Thoracic aorta (tissue), 2 donors: Measurements from ENCODE around the gene CDCA3. TPM values are rescaled to one million over a fixed set of nuclear protein-coding genes. Genes with fewer than 3 reads are reported as not detected.
A peak's percentile ranks its signal among the peaks of the same experiment; 100 is the strongest.
"Not testable (repeated sequence)": the region's sequence is repeated elsewhere in the genome, so short reads cannot be mapped to it uniquely, and the experiment has no call there.

Experiments used
- ATAC-seq: fragments of 150-250 bp; one replicate; pipeline ENCODE4 v1.8.0; 2017; ENCODE audit warnings: low read depth; ENCODE audit not compliant: insufficient number of reproducible peaks, low FRiP score
- DNase-seq: peaks from one replicate; pipeline ENCODE4 v3.0.0-alpha.2; 2020; ENCODE audit warnings: low spot score
- H3K27ac ChIP-seq, 2 donors: fragments of 200-600 bp; sonication (generic); 1 replicate in 1 of 2; 2 replicates in 1 of 2; pipeline ENCODE4 v1.5.1; 2016; ENCODE audit warnings: mild to moderate bottlenecking in 2 of 2, moderate library complexity in 2 of 2
- H3K27me3 ChIP-seq: fragments of 200-600 bp; sonication (generic); replicated peaks from 2 replicates; pipeline ENCODE4 v1.6.0; 2016; ENCODE audit warnings: mild to moderate bottlenecking; ENCODE audit not compliant: insufficient read depth
- H3K36me3 ChIP-seq: fragments of 200-600 bp; sonication (generic); one replicate; pipeline ENCODE4 v1.5.1; 2016
- H3K4me1 ChIP-seq, 2 donors: fragments of 200-600 bp; sonication (generic); 1 replicate in 1 of 2; 2 replicates in 1 of 2; pipeline versions ENCODE4 v1.5.1 to v1.6.0; 2016; ENCODE audit warnings: low read depth in 2 of 2, mild to moderate bottlenecking in 1 of 2; ENCODE audit not compliant: control insufficient read depth in 1 of 2
- H3K4me3 ChIP-seq: fragments of 200-600 bp; sonication (generic); 2 replicates; pipeline ENCODE4 v1.5.1; 2016; ENCODE audit warnings: mild to moderate bottlenecking
- H3K9me3 ChIP-seq: fragments of 200-600 bp; sonication (generic); 2 replicates; pipeline ENCODE4 v1.5.1; 2016
- CTCF ChIP-seq: fragments of 200-600 bp; sonication (generic); IDR thresholded peaks from one replicate; pipeline ENCODE4 v1.5.1; 2019; ENCODE audit warnings: antibody characterized with exemption
- total RNA-seq, 2 donors: library from RNA; depleted of rRNA; stranded (reverse); fragments of >200 nt; gene quantifications; one replicate each; pipeline versions ENCODE4 v1.1.0 to v1.2.3, GENCODE V29; 2016

The CDCA3 gene
- total RNA-seq: 1 to 10 TPM; 1.8 to 1.9 TPM

GRCh38 chr12:6851153-6851920, at the start of gene CDCA3:
TSS of gene CDCA3 (minus strand) at chr12:6851286. CDS start at chr12:6850952, 334 bp downstream.
- no peak for TF ChIP-seq CTCF
- no peaks in the 10 kb centered on the region for H3K9me3 ChIP-seq
- DNase-seq (peak; percentile 96), ATAC-seq (peak; percentile 74)
- H3K36me3 ChIP-seq: peaks cover 10% of the 10 kb centered on the region
- H3K27me3 ChIP-seq: no peaks in the 10 kb centered on the region
- H3K4me1 ChIP-seq: peaks cover 7 to 16% of the 10 kb centered on the region in 2 donors
- H3K4me3 ChIP-seq: peak within 1 kb of the TSS; percentile 92
- peak within 1 kb of the TSS; percentile 90 to 96 for H3K27ac ChIP-seq

GRCh38 chr12:6899837-6900519, 48.9 kb upstream of the CDCA3 start:
- no peaks in the 10 kb centered on the region for H3K36me3 ChIP-seq
- H3K27me3 ChIP-seq: no peaks in the 10 kb centered on the region
- no peak overlapping the region for H3K27ac ChIP-seq
- no peak overlapping the region for H3K4me3 ChIP-seq
- ATAC-seq: no peak
- TF ChIP-seq CTCF: no peak
- peaks cover 1 to 6% of the 10 kb centered on the region in 2 donors for H3K4me1 ChIP-seq
- no peak for DNase-seq
- H3K9me3 ChIP-seq: no peaks in the 10 kb centered on the region

- H3K27ac ChIP-seq: no peak overlapping the region
- peaks cover 0 to 5% of the 10 kb centered on the region in 2 donors for H3K4me1 ChIP-seq
- TF ChIP-seq CTCF: no peak
- no peaks in the 10 kb centered on the region for H3K36me3 ChIP-seq
- no peak overlapping the region for H3K4me3 ChIP-seq
- no peak for DNase-seq
- no peaks in the 10 kb centered on the region for H3K9me3 ChIP-seq
- no peak for ATAC-seq
- H3K27me3 ChIP-seq: no peaks in the 10 kb centered on the region
Observed at GRCh38 chr12:6899427-6899826, 48.3 kb upstream of the CDCA3 start.

GRCh38 chr12:6896846-6897435, 45.9 kb upstream of the CDCA3 start:
- Histone ChIP-seq H3K27ac (no peak overlapping the region), H3K36me3 (no peaks in the 10 kb centered on the region), H3K4me1 (peaks cover 0 to 2% of the 10 kb centered on the region in 2 donors), H3K4me3 (no peak overlapping the region), H3K9me3 (no peaks in the 10 kb centered on the region), H3K27me3 (no peaks in the 10 kb centered on the region)
- TF ChIP-seq CTCF: no peak
- DNase-seq (no peak), ATAC-seq (no peak)

GRCh38 chr12:6894321-6894720, 43.2 kb upstream of the CDCA3 start:
- DNase-seq (no peak), ATAC-seq (no peak)
- H3K9me3 ChIP-seq: no peaks in the 10 kb centered on the region
- no peak overlapping the region for H3K4me3 ChIP-seq
- no peak overlapping the region for H3K27ac ChIP-seq
- no peaks in the 10 kb centered on the region for H3K36me3 ChIP-seq
- peaks cover 4 to 17% of the 10 kb centered on the region in 2 donors for H3K4me1 ChIP-seq
- no peak for TF ChIP-seq CTCF
- H3K27me3 ChIP-seq: no peaks in the 10 kb centered on the region

- not testable (repeated sequence) for DNase-seq, H3K27me3 ChIP-seq, ATAC-seq, H3K27ac ChIP-seq, H3K4me3 ChIP-seq, H3K9me3 ChIP-seq, H3K36me3 ChIP-seq
- peaks cover 4 to 17% of the 10 kb centered on the region in 2 donors for H3K4me1 ChIP-seq
Observed at GRCh38 chr12:6892683-6893082, 41.6 kb upstream of the CDCA3 start.
